ENCODE results near the gene CACNA2D1. TPM values are rescaled to one million over a fixed set of nuclear protein-coding genes. Genes with fewer than 3 reads are reported as not detected.

Gene CACNA2D1
- total RNA-seq, 1 experiment from 2014 or later, result 0.27 TPM

DNA sequence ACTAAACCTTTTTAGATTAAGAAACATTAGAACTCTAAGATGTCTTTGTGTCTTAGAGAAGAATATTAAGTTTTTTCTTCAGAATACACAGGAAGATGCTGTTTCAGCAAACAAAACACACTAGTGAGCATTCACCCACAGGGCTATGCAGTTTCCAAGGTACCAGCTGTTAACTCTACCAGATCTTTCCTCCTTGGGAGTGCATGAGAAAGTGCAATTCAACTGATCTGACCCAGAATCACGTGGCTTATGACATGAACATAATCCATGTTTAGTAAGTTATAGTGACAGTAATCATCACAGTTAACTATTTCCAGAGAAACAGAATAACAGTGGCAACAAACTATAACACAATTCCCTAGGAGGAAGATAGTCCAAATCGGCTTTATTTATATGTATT lies 270.7 kb downstream of the CACNA2D1 start (continued):
- TF ChIP-seq ELF1 (IDR thresholded peaks at IDR 0.05; ENCODE audit: borderline replicate concordance, low read depth) (no peak), JUND (IDR thresholded peaks at IDR 0.05) (no peak), FOSL1 (IDR thresholded peaks at IDR 0.05; ENCODE audit: low read depth) (no peak), RAD21 (IDR thresholded peaks at IDR 0.05; ENCODE audit: low read depth) (no peak), CBX3 (IDR thresholded peaks at IDR 0.05; ENCODE audit: low read depth) (no peak), EZH2phosphoT487 (IDR thresholded peaks at IDR 0.05; ENCODE audit: borderline replicate concordance) (no peak), TCF7L2 (IDR thresholded peaks at IDR 0.05; ENCODE audit: borderline replicate concordance, extremely low read depth, insufficient read depth, insufficient read length) (no peak), POLR2A (IDR thresholded peaks at IDR 0.05; ENCODE audit: borderline replicate concordance, extremely low read depth, insufficient read depth, insufficient read length) (no peak), EGR1 (IDR thresholded peaks at IDR 0.05; ENCODE audit: low read depth) (no peak), POLR2AphosphoS5 (IDR thresholded peaks at IDR 0.05; ENCODE audit: low read depth, low read length) (no peak)

DNA sequence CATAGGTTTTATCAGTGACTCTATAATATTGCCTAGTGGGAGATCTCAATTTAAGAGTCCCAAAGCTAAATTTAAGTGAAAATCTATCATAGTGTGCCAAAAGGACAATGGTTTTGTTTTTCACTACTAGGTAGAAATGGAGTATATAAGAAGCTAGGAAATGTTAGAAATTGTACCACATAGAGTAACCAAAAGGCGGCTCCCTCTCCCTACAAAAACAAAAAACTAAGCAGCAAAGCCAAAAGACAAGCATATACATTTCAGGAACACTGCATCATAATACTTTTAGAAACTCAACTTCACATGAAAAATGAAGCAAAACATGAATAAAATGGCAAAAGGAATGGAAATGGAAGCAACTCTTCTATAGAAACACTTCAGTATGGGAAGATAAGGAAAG lies 271.6 kb downstream of the CACNA2D1 start:
- no peak overlapping the region for H3K4me2 ChIP-seq (ENCODE audit: low read length)
- no peaks in the 10 kb centered on the region for H4K20me1 ChIP-seq (ENCODE audit: insufficient read depth)
- no peaks in the 10 kb centered on the region for H3K27me3 ChIP-seq (ENCODE audit: insufficient read depth, low read length)
- intact Hi-C loops (cut with micrococcal nuclease), result loop anchor here (5.0 kb wide), 1 partner anchor 555 kb away; no protein-coding TSS in a partner anchor
- H2AFZ ChIP-seq (ENCODE audit: low read depth, low read length, poor library complexity, severe bottlenecking), result no peak overlapping the region
- no peaks in the 10 kb centered on the region for H3K79me2 ChIP-seq (ENCODE audit: insufficient read depth, low read length)
- ChIA-PET RAD21 (ENCODE audit: low non-redundant PET in 1 of 2, low total read pairs in 2 of 2, uncharacterized antibody in 2 of 2, unreplicated experiment in 2 of 2) (no interaction called here), POLR2A (interaction anchor here (0.7 kb wide), 1 partner anchor 551 kb away, joined by 3 read pairs; no protein-coding TSS in a partner anchor), CTCF (interaction anchor here (0.7 to 1.0 kb wide), 3 partner anchors 395 to 433 kb away, joined by 3 to 5 read pairs (median 3); no protein-coding TSS in a partner anchor)
- H3K9me2 ChIP-seq (ENCODE audit: insufficient read depth), result no peaks in the 10 kb centered on the region
- DNase-seq (ENCODE audit: low read depth, low spot score) (no peak), ATAC-seq (no peak)
- H3K9ac ChIP-seq (ENCODE audit: low read length), result no peak overlapping the region
- no peak overlapping the region for H3K27ac ChIP-seq (ENCODE audit: low read depth, low read length)
- no peaks in the 10 kb centered on the region for H3K4me1 ChIP-seq (ENCODE audit: control insufficient read depth in 1 of 2, insufficient read depth in 2 of 2, low read length in 2 of 2)
- no peaks in the 10 kb centered on the region for H3K36me3 ChIP-seq (ENCODE audit: control insufficient read depth in 1 of 2, insufficient read depth in 2 of 2, low read length in 2 of 2)
- no peaks in the 10 kb centered on the region for H3K9me3 ChIP-seq (ENCODE audit: control insufficient read depth in 1 of 2, insufficient read depth in 1 of 2, low read depth in 1 of 2, low read length in 2 of 2)
- TF ChIP-seq, protein P1, sequence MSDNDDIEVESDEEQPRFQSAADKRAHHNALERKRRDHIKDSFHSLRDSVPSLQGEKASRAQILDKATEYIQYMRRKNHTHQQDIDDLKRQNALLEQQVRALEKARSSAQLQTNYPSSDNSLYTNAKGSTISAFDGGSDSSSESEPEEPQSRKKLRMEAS (IDR thresholded peaks at IDR 0.05), result no peak
- no peak for TF ChIP-seq EZH2phosphoT487 (IDR thresholded peaks at IDR 0.05; ENCODE audit: borderline replicate concordance)
- TF ChIP-seq TCF7L2 (IDR thresholded peaks at IDR 0.05; ENCODE audit: borderline replicate concordance, extremely low read depth, insufficient read depth, insufficient read length), result no peak
- TF ChIP-seq ELF1 (IDR thresholded peaks at IDR 0.05; ENCODE audit: borderline replicate concordance, low read depth), result no peak
- TF ChIP-seq, protein P2, sequence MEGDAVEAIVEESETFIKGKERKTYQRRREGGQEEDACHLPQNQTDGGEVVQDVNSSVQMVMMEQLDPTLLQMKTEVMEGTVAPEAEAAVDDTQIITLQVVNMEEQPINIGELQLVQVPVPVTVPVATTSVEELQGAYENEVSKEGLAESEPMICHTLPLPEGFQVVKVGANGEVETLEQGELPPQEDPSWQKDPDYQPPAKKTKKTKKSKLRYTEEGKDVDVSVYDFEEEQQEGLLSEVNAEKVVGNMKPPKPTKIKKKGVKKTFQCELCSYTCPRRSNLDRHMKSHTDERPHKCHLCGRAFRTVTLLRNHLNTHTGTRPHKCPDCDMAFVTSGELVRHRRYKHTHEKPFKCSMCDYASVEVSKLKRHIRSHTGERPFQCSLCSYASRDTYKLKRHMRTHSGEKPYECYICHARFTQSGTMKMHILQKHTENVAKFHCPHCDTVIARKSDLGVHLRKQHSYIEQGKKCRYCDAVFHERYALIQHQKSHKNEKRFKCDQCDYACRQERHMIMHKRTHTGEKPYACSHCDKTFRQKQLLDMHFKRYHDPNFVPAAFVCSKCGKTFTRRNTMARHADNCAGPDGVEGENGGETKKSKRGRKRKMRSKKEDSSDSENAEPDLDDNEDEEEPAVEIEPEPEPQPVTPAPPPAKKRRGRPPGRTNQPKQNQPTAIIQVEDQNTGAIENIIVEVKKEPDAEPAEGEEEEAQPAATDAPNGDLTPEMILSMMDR (IDR thresholded peaks at IDR 0.05 in 2 of 3, conservative IDR thresholded peaks at IDR 0.05 in 1 of 3; ENCODE audit: borderline replicate concordance in 1 of 3, insufficient read depth in 1 of 3, low read depth in 2 of 3, low read length in 2 of 3), result 0 out of 6 replicates have a peak, but pooled peaks of 1 of the 3 experiments have one; percentile 4
- no peak for TF ChIP-seq POLR2AphosphoS5 (IDR thresholded peaks at IDR 0.05; ENCODE audit: low read depth, low read length)
- no peak for TF ChIP-seq CEBPB (IDR thresholded peaks at IDR 0.05; ENCODE audit: low read depth)
- peak; percentile 37 for TF ChIP-seq RAD21 (IDR thresholded peaks at IDR 0.05; ENCODE audit: low read depth)
- no peak for TF ChIP-seq FOSL1 (IDR thresholded peaks at IDR 0.05; ENCODE audit: low read depth)
- no peak for TF ChIP-seq SIN3A (IDR thresholded peaks at IDR 0.05; ENCODE audit: low read depth)
- no TSS peak for BruUV-seq (replicated peaks)
- no peak overlapping the region for H3K4me3 ChIP-seq (replicated peaks in 1 of 2; ENCODE audit: low read depth in 1 of 2, low read length in 2 of 2)

All from HCT116 (cell line).